Activated CD4-positive, alpha-beta T cell treated with anti-CD3 and anti-CD28 coated beads for 36 hours (primary cell): ENCODE data around the gene FOXQ1. TPM values are rescaled to one million over a fixed set of nuclear protein-coding genes. Genes with fewer than 3 reads are reported as not detected.

Experiments
- ATAC-seq: fragments of 200-7000 bp; cut with Tn5 transposase; one replicate; pipeline ENCODE4 v1.10.0; 2021; ENCODE audit warnings: mild to moderate bottlenecking, moderate library complexity
- CTCF ChIA-PET: fragments of 350-600 bp; sonication (Branson Sonifier 250); formaldehyde crosslinking; loops from one replicate; lab custom pipeline; 2021; ENCODE audit warnings: antibody characterized with exemption; lab: Charles Lee
- POLR2A ChIA-PET: fragments of 350-600 bp; sonication (Branson Sonifier 250); formaldehyde crosslinking; loops from one replicate; lab custom pipeline; 2021; ENCODE audit warnings: antibody characterized with exemption, inconsistent platforms; lab: Charles Lee
- DNase-seq: peaks from one replicate; pipeline ENCODE4 v3.0.0-alpha.2; 2020
- H3K27ac Mint-ChIP-seq: one replicate; pipeline ENCODE4 v1.8.0; 2021; ENCODE audit warnings: mixed read lengths
- H3K27me3 Mint-ChIP-seq: one replicate; pipeline ENCODE4 v1.8.0; 2021; ENCODE audit warnings: mixed read lengths
- H3K36me3 Mint-ChIP-seq: one replicate; pipeline ENCODE4 v1.8.0; 2021; ENCODE audit warnings: low read depth, mixed read lengths
- H3K4me1 Mint-ChIP-seq: one replicate; pipeline ENCODE4 v1.8.0; 2021; ENCODE audit warnings: mixed read lengths
- H3K4me3 Mint-ChIP-seq: one replicate; pipeline ENCODE4 v1.8.0; 2021; ENCODE audit warnings: mild to moderate bottlenecking, moderate library complexity, mixed read lengths
- H3K9me3 Mint-ChIP-seq: one replicate; pipeline ENCODE4 v1.8.0; 2021; ENCODE audit warnings: low read depth, mixed read lengths
- intact Hi-C, 2 experiments: fragments of 100-400 bp; cut with DNase I in 1 of 2; cut with micrococcal nuclease in 1 of 2; formaldehyde crosslinking; loops; one replicate each; pipeline versions ENCODE4 v1.14.2 to v1.15.1; 2022 to 2024; cut with DNase I, micrococcal nuclease
- total RNA-seq, 2 experiments: library from RNA; stranded (reverse); gene quantifications; one replicate each; pipeline ENCODE4 v1.2.3, GENCODE V29; 2021

The FOXQ1 gene
- total RNA-seq, 2 experiments from 2014 or later: not detected

DNA sequence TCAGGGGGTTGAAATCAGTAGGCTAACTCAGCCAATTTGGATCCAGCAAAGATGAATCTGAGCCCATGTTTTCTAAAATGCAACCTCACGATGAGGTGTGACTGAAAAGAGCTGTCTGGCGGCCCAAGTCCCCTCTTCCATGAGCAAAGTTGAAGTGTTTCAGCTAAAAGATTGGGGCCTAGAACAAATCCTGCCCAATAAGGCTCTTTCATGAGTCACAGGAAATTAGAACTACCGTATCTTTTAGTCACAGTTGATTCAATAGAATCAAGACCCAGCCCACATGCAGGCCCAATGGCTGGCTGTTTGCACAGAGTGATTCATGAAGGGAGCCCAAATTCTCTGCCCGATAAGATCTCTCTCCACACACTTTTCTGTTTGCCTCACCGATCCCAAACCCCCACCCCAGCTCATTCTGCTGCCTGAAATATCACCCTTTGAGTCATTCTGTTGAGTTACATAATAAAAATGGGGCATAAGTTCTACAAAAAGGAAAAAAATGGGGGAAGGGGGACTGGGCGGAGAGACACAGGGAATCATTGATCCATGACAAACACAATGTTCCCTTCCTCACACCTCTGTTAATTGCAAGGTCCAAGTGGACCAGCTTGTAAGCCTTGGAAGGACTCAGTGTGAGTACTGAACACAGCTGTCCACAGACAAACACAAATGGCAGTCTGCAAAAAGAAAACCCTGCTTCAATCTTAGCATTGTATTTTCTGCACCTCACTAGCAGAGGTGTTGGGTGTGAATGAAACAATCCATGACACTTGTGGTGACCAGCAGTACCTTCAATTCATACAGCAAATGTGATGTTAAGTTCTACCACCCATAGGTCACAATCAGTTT is 13.8 kb downstream of the FOXQ1 start:
- ATAC-seq (no peak), DNase-seq (no peak)
- Mint-ChIP-seq H3K4me1 (no peaks in the 10 kb centered on the region), H3K27ac (no peak overlapping the region), H3K9me3 (peaks cover 6% of the 10 kb centered on the region), H3K27me3 (peaks cover 38% of the 10 kb centered on the region), H3K36me3 (no peaks in the 10 kb centered on the region), H3K4me3 (no peak overlapping the region)
- intact Hi-C loops: no loop called here
- CTCF ChIA-PET: interaction anchor here (0.7 to 1.4 kb wide), 2 partner anchors 10 to 527 kb away, joined by 3 read pairs; no protein-coding TSS in a partner anchor
- POLR2A ChIA-PET: no interaction called here

DNA sequence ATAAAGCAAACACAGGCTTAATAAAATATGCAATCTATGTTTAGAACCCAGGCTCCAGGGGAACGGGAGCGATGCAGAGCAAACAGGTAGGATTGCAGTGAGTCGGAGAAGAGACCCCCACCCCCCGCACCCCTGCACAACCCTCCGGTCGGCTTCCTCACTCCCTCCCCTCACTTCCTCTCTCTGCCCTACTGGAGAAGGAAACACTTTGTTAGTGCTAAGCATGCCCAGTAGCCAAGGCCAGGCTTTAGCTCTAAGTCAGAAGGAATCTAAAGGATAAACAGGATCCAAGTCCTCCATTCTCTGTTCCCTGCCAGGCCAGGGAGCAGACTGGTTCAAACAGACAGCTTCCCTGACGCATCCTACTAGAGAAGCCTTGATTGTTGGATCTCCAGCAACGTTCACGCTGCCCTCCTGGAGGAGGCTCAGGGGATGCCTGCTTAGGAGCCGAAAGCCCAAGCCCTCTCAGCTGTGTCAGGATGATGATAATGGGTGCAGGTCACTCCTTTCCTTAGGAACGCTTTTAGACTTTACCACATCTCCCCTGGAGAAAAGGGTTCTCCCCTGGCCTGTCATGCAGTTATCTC is 14.7 kb downstream of the FOXQ1 start:
- DNase-seq (no peak), ATAC-seq (no peak)
- POLR2A ChIA-PET: no interaction called here
- Mint-ChIP-seq H3K9me3 (peaks cover 6% of the 10 kb centered on the region), H3K4me1 (no peaks in the 10 kb centered on the region), H3K27ac (no peak overlapping the region), H3K4me3 (no peak overlapping the region), H3K27me3 (peaks cover 38% of the 10 kb centered on the region), H3K36me3 (no peaks in the 10 kb centered on the region)
- CTCF ChIA-PET: interaction anchor here (0.6 kb wide), 1 partner anchor 68 kb away, joined by 3 read pairs; no protein-coding TSS in a partner anchor
- intact Hi-C loops: no loop called here

DNA sequence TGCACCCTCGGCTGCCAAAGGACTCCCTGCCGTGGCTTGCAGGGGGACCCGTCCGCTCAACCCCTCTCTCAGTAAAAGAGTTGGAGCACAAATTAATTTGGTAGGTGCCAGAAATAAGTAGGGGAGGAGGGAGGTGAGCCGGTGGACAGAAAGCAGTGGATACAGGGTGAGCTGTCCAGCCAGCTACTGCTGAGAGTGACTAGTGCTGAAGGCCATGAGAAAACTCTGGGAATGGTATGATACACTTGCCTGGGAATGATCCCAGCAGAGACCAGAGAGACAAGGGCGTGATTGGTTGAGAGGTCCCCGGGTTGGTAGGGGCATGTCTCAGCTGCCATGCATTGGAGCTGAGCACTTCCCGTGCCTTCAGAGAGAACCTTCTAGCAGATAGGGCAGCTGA is 15.7 kb downstream of the FOXQ1 start:
- DNase-seq: no peak
- CTCF ChIA-PET: interaction anchor here (0.5 to 0.9 kb wide), 3 partner anchors 17 to 192 kb away, joined by 3 to 4 read pairs (median 3); no protein-coding TSS in a partner anchor
- Mint-ChIP-seq H3K4me3 (no peak overlapping the region), H3K4me1 (no peaks in the 10 kb centered on the region), H3K36me3 (no peaks in the 10 kb centered on the region), H3K9me3 (peaks cover 6% of the 10 kb centered on the region), H3K27me3 (peaks cover 32% of the 10 kb centered on the region), H3K27ac (no peak overlapping the region)
- ATAC-seq: no peak
- POLR2A ChIA-PET: no interaction called here
- intact Hi-C loops: no loop called here

DNA sequence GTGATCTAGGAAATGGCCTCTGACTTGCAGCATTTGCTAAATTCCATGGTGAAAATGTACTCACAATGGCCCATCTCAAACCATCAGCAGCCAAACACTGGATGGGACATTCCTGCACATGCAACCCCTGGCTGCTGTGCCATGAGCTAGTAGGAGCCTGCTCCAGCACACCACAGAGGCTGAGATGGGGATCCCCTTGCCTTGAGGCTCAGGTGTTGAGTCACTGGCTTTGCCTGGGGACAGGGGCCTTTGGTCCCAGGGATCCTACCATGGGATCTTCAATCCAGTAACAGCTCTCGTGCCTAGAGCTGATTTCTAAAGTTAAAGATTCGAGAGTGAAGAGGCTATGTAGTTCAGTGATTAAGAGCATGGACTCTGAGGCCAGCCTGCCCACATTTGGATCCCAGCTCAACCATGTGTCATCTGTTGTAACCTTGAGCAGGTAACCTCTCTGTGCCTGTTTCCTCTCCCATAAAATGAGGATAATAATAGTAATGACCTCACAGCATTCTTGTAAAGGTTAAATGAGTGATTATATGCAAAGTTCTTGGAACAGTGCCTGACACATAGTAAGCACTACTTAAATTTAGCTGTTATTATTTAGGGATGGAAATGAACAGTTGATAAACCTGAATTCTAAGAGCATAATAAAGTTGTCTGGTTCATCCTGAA is 16.4 kb downstream of the FOXQ1 start:
- DNase-seq (no peak), ATAC-seq (no peak)
- no peak overlapping the region for H3K4me3 Mint-ChIP-seq
- H3K36me3 Mint-ChIP-seq: no peaks in the 10 kb centered on the region
- H3K27me3 Mint-ChIP-seq: peaks cover 35% of the 10 kb centered on the region
- H3K4me1 Mint-ChIP-seq: no peaks in the 10 kb centered on the region
- no peak overlapping the region for H3K27ac Mint-ChIP-seq
- H3K9me3 Mint-ChIP-seq: peaks cover 6% of the 10 kb centered on the region
- CTCF ChIA-PET: interaction anchor here (0.5 to 0.9 kb wide), 2 partner anchors 18 to 192 kb away, joined by 3 to 4 read pairs; no protein-coding TSS in a partner anchor
- POLR2A ChIA-PET: no interaction called here
- intact Hi-C loops: no loop called here

DNA sequence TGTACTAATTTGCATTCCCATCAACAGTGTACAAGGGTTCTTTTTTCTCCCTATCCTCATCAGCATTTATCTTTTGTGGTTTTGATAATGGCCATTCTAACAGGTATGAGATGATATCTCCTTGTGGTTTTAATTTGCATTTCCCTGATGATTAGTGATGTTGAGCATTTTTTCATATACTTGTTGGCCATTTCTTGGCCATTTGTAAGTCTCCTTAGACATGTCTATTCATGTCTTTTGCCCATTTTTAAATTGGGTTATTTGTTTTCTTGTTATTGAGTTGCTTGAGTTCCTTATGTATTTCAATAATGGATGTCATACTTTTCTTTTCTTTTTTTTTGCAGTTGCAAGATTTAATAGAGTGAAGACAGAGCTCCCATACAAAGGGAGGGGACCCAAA is 17.8 kb downstream of the FOXQ1 start:
- ATAC-seq (no peak), DNase-seq (no peak)
- intact Hi-C loops: no loop called here
- Mint-ChIP-seq H3K27ac (no peak overlapping the region), H3K36me3 (no peaks in the 10 kb centered on the region), H3K4me3 (no peak overlapping the region), H3K4me1 (no peaks in the 10 kb centered on the region), H3K27me3 (peaks cover 36% of the 10 kb centered on the region), H3K9me3 (peaks cover 6% of the 10 kb centered on the region)
- POLR2A ChIA-PET: no interaction called here
- CTCF ChIA-PET: no interaction called here

DNA sequence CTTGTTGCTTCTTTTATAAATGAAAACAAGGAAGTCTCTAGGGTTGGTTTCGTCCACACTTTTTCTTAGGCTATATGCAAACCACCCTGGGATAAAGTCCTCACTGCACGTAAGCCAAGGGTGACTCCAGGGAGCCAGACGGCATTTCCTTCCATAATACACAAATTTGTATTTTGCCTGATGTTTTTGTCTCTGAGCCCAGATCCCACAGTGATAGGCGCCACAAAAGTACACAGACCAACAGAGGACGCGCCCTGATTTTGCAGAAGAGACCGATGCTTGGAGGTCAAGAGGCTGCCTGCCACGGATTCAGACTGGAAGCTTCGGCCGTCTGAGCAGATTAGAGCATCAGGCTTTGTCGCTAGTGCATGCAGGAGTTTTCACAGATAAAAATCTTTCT is 22.8 kb downstream of the FOXQ1 start:
- intact Hi-C loops: no loop called here
- no peak for ATAC-seq
- POLR2A ChIA-PET: no interaction called here
- peaks cover 22% of the 10 kb centered on the region for H3K27me3 Mint-ChIP-seq
- DNase-seq: no peak
- H3K9me3 Mint-ChIP-seq: peaks cover 5% of the 10 kb centered on the region
- CTCF ChIA-PET: interaction anchor here (0.5 kb wide), 1 partner anchor 162 kb away, joined by 3 read pairs; no protein-coding TSS in a partner anchor
- no peaks in the 10 kb centered on the region for H3K4me1 Mint-ChIP-seq
- H3K36me3 Mint-ChIP-seq: no peaks in the 10 kb centered on the region
- H3K27ac Mint-ChIP-seq: no peak overlapping the region
- no peak overlapping the region for H3K4me3 Mint-ChIP-seq

DNA sequence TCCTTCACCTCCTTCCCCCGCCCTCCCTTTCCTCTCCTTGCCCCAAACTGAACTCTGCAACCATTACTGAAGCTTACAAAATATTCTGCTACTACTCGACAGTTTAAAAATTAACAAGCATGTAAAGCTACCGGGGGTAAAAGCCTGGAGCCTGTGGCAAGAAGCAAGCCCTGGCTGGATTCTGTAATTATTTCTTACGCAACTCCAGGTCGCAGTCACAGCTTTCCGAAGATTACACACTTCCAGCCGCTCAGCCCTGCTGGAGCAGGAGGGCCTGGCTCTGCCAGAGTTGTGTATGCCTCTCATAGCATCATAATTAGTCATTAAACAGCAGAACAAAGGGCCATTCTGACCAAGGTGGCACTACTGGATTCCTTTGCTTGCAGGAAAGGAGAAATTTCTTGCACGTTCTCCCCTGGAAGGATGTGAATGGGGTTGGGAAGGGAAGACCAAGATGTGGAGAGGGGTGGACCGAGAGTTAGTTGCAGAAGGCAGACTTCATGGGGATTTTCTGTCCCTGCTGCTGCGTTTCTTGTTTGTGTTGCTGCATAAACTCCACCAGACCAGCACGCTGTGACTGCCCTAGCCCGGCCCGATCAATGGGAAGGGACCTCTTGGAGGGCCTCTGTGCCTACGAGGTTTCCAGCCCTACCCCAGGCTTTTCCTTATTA is 23.6 kb downstream of the FOXQ1 start:
- Mint-ChIP-seq H3K4me3 (no peak overlapping the region), H3K27ac (no peak overlapping the region), H3K27me3 (peaks cover 26% of the 10 kb centered on the region), H3K36me3 (no peaks in the 10 kb centered on the region), H3K9me3 (no peaks in the 10 kb centered on the region), H3K4me1 (no peaks in the 10 kb centered on the region)
- ChIA-PET CTCF (interaction anchor here (0.5 to 2.3 kb wide), 6 partner anchors 10 to 744 kb away, joined by 3 to 6 read pairs (median 3); partner anchors contain the start of gene FOXQ1), POLR2A (no interaction called here)
- intact Hi-C loops: no loop called here
- ATAC-seq: no peak
- no peak for DNase-seq

DNA sequence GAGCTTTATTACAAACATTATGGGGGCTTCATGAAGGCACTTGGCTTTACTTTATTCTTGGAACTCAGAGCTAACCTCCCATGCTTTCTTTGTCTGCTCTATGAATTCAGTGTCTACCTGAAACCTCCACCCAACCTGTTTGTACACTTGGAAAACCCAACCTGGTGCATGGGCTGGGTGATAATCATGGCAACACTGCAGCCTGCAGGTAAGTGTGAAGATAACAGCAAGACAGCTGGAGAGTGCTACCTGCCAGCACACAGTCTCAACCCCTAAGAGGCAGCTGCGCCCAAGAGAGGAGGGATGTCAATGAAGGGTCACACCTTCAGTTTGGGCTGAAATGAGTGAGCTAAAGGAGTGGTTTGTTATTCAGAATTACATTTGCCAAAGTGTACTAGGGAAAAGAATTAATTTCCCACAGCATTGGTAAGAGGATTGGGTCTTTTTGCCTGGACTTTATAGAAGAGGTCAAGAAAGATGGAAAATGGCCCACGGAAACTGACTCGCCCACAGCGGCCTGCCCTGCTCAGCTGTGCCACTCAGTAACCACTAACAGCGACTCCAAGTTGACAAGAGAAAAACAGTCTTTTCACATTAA is 24.4 kb downstream of the FOXQ1 start:
- intact Hi-C loops: no loop called here

DNA sequence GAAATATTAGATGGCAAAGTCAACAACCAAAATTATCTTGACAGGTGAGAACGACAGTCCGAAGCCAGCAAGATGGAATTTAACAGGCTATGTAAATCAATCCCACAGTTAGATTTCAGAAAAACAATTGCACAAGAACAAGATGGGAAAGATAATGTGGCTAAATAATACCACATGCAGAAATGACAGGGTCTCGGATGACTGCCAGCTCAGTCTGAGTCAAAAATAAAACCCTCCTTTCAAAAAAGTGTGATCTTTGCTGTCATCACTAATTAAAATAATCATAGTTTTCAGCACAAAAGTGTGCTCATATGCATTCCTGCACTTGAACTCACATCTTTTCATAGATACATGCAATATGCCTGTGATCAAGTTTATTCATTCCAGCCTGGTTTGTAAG is 25.9 kb downstream of the FOXQ1 start:
- Mint-ChIP-seq H3K9me3 (no peaks in the 10 kb centered on the region), H3K27me3 (peaks cover 35% of the 10 kb centered on the region), H3K4me3 (no peak overlapping the region), H3K27ac (no peak overlapping the region), H3K4me1 (no peaks in the 10 kb centered on the region), H3K36me3 (no peaks in the 10 kb centered on the region)
- DNase-seq (no peak), ATAC-seq (no peak)
- intact Hi-C loops: no loop called here
- ChIA-PET CTCF (interaction anchor here (0.6 to 2.3 kb wide), 2 partner anchors 424 to 1692 kb away, joined by 3 to 4 read pairs; no protein-coding TSS in a partner anchor), POLR2A (no interaction called here)

More for the DNA sequence above, 24.4 kb downstream of the FOXQ1 start:
- ChIA-PET CTCF (interaction anchor here (0.6 to 2.3 kb wide), 6 partner anchors 11 to 745 kb away, joined by 3 to 6 read pairs (median 4); partner anchors contain the start of gene FOXQ1), POLR2A (no interaction called here)
- peak; percentile 13 for DNase-seq
- Mint-ChIP-seq H3K36me3 (no peaks in the 10 kb centered on the region), H3K4me1 (no peaks in the 10 kb centered on the region), H3K27me3 (peaks cover 28% of the 10 kb centered on the region), H3K27ac (no peak overlapping the region), H3K9me3 (no peaks in the 10 kb centered on the region), H3K4me3 (no peak overlapping the region)
- ATAC-seq: no peak

DNA sequence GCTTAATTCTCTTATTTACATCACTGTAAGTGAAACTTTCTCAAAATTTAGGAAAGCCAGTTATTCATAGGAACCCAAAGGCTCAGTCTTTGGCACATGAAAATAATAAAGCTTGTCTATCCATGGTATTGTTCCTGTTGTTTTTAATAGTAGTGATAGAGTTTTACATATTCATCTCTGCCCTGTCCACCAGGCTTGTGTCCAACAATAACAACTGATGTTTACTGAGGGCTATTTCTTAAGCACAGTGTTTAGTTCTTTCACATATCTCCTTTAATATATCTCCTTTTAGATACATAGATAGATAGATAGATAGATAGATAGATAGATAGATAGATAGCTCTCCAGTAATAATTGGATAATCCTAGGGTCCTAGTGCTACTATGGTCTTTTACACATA is 34.2 kb downstream of the FOXQ1 start:
- Mint-ChIP-seq H3K9me3 (peaks cover 22% of the 10 kb centered on the region), H3K27me3 (peaks cover 50% of the 10 kb centered on the region), H3K27ac (no peak overlapping the region), H3K4me1 (no peaks in the 10 kb centered on the region), H3K4me3 (no peak overlapping the region), H3K36me3 (no peaks in the 10 kb centered on the region)
- ATAC-seq (no peak), DNase-seq (no peak)
- CTCF ChIA-PET: no interaction called here
- intact Hi-C loops: no loop called here
- POLR2A ChIA-PET: no interaction called here
